ENCODE data around the gene MIF.

Gene MIF

DNA sequence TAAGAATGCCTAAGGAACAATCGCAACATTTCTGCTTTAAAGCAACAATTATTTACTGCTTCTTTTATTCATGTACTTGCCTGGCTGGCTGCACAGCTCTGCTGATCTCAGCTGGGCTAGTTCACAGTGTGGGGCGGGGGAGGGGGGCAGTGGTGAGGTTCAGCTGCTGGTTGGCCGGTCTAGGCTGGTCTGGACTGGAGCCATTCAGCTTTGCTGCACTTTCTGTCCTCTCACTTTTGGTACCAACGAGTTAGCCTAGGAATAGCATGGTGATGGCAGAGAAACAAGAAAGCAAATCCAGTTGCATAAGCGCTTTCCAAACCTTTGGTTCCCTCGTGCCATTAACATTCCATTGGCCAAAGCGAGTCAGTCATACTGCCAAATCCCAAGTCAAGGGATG is 16.0 kb upstream of the MIF start:
- no peaks in the 10 kb centered on the region for H3K27me3 ChIP-seq (ENCODE audit: low read depth, low read length)
- no peak overlapping the region for H3K27ac ChIP-seq (ENCODE audit: low read length)
- no peaks in the 10 kb centered on the region for H4K20me1 ChIP-seq (ENCODE audit: insufficient read depth, low read length)
- TF ChIP-seq, protein P1, sequence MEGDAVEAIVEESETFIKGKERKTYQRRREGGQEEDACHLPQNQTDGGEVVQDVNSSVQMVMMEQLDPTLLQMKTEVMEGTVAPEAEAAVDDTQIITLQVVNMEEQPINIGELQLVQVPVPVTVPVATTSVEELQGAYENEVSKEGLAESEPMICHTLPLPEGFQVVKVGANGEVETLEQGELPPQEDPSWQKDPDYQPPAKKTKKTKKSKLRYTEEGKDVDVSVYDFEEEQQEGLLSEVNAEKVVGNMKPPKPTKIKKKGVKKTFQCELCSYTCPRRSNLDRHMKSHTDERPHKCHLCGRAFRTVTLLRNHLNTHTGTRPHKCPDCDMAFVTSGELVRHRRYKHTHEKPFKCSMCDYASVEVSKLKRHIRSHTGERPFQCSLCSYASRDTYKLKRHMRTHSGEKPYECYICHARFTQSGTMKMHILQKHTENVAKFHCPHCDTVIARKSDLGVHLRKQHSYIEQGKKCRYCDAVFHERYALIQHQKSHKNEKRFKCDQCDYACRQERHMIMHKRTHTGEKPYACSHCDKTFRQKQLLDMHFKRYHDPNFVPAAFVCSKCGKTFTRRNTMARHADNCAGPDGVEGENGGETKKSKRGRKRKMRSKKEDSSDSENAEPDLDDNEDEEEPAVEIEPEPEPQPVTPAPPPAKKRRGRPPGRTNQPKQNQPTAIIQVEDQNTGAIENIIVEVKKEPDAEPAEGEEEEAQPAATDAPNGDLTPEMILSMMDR (IDR thresholded peaks at IDR 0.05; ENCODE audit: low read depth, low read length) = no peak
- no peak for TF ChIP-seq EZH2phosphoT487 (IDR thresholded peaks at IDR 0.05; ENCODE audit: low read depth)
- no peaks in the 10 kb centered on the region for H3K4me1 ChIP-seq (ENCODE audit: low read length)
- H3K36me3 ChIP-seq (replicated peaks; ENCODE audit: low read depth, low read length) = peaks cover 3% of the 10 kb centered on the region
- H3K9me3 ChIP-seq (ENCODE audit: insufficient read depth, low read length) = no peaks in the 10 kb centered on the region
- no peak overlapping the region for H3K4me3 ChIP-seq (ENCODE audit: low read length)
- H2AFZ ChIP-seq (ENCODE audit: low read depth, low read length) = no peak overlapping the region
- no peak overlapping the region for H3K4me2 ChIP-seq (ENCODE audit: low read length)
- H3K9ac ChIP-seq (ENCODE audit: low read length) = no peak overlapping the region
- H3K79me2 ChIP-seq (ENCODE audit: low read length) = no peaks in the 10 kb centered on the region

DNA sequence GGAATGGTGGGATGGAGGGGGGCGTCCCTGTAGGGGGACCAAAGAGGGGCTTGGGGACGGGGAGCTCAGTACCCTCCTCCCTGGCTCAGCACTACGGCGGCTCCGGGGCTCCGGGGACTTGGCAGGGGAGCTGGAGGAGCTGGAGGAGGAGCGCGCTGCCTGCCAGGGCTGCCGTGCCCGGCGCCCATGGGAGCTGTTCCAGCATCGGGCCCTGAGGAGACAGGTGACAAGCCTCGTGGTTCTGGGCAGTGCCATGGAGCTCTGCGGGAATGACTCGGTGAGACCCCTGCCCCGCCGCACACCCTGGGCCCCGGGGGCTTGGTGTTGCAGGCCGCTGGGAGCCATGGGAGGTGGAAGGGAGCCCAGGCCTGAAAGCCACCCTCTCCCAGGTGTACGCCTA is 11.8 kb upstream of the MIF start:
- Histone ChIP-seq H2AFZ (ENCODE audit: low read depth, low read length) (no peak overlapping the region), H3K79me2 (ENCODE audit: low read length) (no peaks in the 10 kb centered on the region), H3K4me1 (ENCODE audit: low read length) (no peaks in the 10 kb centered on the region), H3K27me3 (ENCODE audit: low read depth, low read length) (no peaks in the 10 kb centered on the region), H3K9me3 (ENCODE audit: insufficient read depth, low read length) (no peaks in the 10 kb centered on the region), H3K4me3 (ENCODE audit: low read length) (no peak overlapping the region), H3K4me2 (ENCODE audit: low read length) (no peak overlapping the region), H3K27ac (ENCODE audit: low read length) (no peak overlapping the region), H4K20me1 (ENCODE audit: insufficient read depth, low read length) (no peaks in the 10 kb centered on the region), H3K9ac (ENCODE audit: low read length) (no peak overlapping the region), H3K36me3 (replicated peaks; ENCODE audit: low read depth, low read length) (peaks cover under 1% of the 10 kb centered on the region)
- no peak for TF ChIP-seq EZH2phosphoT487 (IDR thresholded peaks at IDR 0.05; ENCODE audit: low read depth)
- TF ChIP-seq, protein P1 (IDR thresholded peaks at IDR 0.05; ENCODE audit: low read depth, low read length) = no peak

DNA sequence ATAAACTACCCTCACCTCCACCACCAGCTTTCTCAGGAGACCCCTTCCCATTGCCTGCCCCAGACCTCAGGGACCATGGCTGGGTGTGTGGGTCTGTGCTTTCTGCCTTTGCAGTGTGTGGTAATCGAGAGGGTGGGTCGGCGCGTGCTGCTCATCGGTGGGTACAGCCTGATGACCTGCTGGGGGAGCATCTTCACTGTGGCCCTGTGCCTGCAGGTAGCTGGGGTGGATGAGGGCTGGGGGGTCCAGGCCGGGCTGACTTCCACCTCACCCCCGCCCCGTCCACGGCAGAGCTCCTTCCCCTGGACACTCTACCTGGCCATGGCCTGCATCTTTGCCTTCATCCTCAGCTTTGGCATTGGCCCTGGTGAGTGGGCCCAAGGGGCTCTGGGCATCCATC is 10.5 kb upstream of the MIF start:
- no peak for TF ChIP-seq EZH2phosphoT487 (IDR thresholded peaks at IDR 0.05; ENCODE audit: low read depth)
- TF ChIP-seq, protein P1 (IDR thresholded peaks at IDR 0.05; ENCODE audit: low read depth, low read length) = no peak
- H3K79me2 ChIP-seq (ENCODE audit: low read length) = no peaks in the 10 kb centered on the region
- no peak overlapping the region for H3K9ac ChIP-seq (ENCODE audit: low read length)
- no peak overlapping the region for H3K27ac ChIP-seq (ENCODE audit: low read length)
- H3K4me3 ChIP-seq (ENCODE audit: low read length) = no peak overlapping the region
- H3K27me3 ChIP-seq (ENCODE audit: low read depth, low read length) = no peaks in the 10 kb centered on the region
- H3K4me2 ChIP-seq (ENCODE audit: low read length) = no peak overlapping the region
- H3K36me3 ChIP-seq (replicated peaks; ENCODE audit: low read depth, low read length) = no peaks in the 10 kb centered on the region
- no peaks in the 10 kb centered on the region for H3K4me1 ChIP-seq (ENCODE audit: low read length)
- no peaks in the 10 kb centered on the region for H3K9me3 ChIP-seq (ENCODE audit: insufficient read depth, low read length)
- H4K20me1 ChIP-seq (ENCODE audit: insufficient read depth, low read length) = no peaks in the 10 kb centered on the region
- H2AFZ ChIP-seq (ENCODE audit: low read depth, low read length) = no peak overlapping the region

DNA sequence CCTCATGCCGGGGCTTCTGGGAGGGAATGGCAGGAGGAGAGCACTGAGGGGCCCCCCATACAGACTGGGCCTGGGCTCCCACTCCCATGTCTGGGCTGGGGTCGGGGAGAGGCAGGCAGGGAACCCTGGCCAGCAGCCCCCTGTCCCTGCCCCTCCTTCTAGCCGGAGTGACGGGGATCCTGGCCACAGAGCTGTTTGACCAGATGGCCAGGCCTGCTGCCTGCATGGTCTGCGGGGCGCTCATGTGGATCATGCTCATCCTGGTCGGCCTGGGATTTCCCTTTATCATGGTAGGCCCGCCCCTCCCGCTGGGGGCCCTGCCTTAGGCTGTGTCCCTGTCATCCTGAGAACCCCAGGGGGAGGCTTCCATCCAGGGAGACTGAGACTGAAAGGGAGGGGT is 10.0 kb upstream of the MIF start:
- Histone ChIP-seq H3K4me1 (ENCODE audit: low read length) (no peaks in the 10 kb centered on the region), H3K27me3 (ENCODE audit: low read depth, low read length) (no peaks in the 10 kb centered on the region), H3K79me2 (ENCODE audit: low read length) (no peaks in the 10 kb centered on the region), H3K9me3 (ENCODE audit: insufficient read depth, low read length) (no peaks in the 10 kb centered on the region), H3K4me3 (ENCODE audit: low read length) (no peak overlapping the region), H3K9ac (ENCODE audit: low read length) (no peak overlapping the region), H2AFZ (ENCODE audit: low read depth, low read length) (no peak overlapping the region), H3K27ac (ENCODE audit: low read length) (no peak overlapping the region), H4K20me1 (ENCODE audit: insufficient read depth, low read length) (no peaks in the 10 kb centered on the region), H3K36me3 (replicated peaks; ENCODE audit: low read depth, low read length) (no peaks in the 10 kb centered on the region), H3K4me2 (ENCODE audit: low read length) (no peak overlapping the region)
- TF ChIP-seq, protein P1 (IDR thresholded peaks at IDR 0.05; ENCODE audit: low read depth, low read length) = no peak
- TF ChIP-seq EZH2phosphoT487 (IDR thresholded peaks at IDR 0.05; ENCODE audit: low read depth) = no peak

All from OCI-LY3 (cell line).